NB4 (cell line): ENCODE measurements around the gene DAB1.
"Not testable (repeated sequence)": the region's sequence is repeated elsewhere in the genome, so short reads cannot be mapped to it uniquely, and the experiment has no call there.

Experiments used
- DNase-seq: peaks from one replicate; pipeline ENCODE4 v3.0.0; 2010; ENCODE audit warnings: low read depth
- H3K4me3 ChIP-seq: one replicate; pipeline ENCODE4 v1.5.1; 2011; ENCODE audit warnings: mild to moderate bottlenecking, low read depth, low read length, moderate library complexity
- CTCF ChIP-seq: IDR thresholded peaks from one replicate; pipeline ENCODE4 v1.5.1; 2012; ENCODE audit warnings: low read depth, low read length
- MAX ChIP-seq: IDR thresholded peaks from 2 replicates; pipeline ENCODE4 v1.6.1; 2011; ENCODE audit warnings: low read depth, low read length
- MYC ChIP-seq: IDR thresholded peaks from 2 replicates; pipeline ENCODE4 v1.6.1; 2011; ENCODE audit warnings: low read depth, low read length
- POLR2A ChIP-seq: IDR thresholded peaks from 2 replicates; pipeline ENCODE4 v1.6.1; 2011; ENCODE audit warnings: mild to moderate bottlenecking; ENCODE audit not compliant: insufficient read length; ENCODE audit errors: extremely low read depth

Gene DAB1

GRCh38 chr1:57091642-57092041, 332.2 kb downstream of the DAB1 start:
- TF ChIP-seq CTCF = no peak
- TF ChIP-seq MAX = no peak
- TF ChIP-seq POLR2A = no peak
- no peak for TF ChIP-seq MYC
- no peak overlapping the region for H3K4me3 ChIP-seq
- no peak for DNase-seq

DNA sequence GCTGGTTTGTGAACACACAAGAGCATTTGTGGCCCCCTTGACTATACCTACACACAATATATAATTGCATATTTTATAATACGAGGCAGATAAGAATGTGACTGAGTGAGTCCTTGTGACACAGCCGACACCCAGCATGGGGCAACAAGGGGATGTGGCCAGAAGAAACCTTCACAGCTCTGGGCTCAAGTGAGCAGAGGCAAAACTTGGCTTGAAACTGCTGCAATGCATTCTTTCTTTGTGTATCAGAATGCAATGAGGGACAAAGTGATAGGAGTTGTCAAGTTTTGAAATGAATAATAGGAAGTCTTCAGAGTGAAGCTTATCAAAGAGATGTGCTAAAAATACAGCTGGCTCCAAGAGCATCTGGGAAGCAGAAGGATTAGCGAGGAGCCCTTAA, 334.0 kb downstream of the DAB1 start:
- TF ChIP-seq POLR2A (no peak), CTCF (no peak), MAX (no peak), MYC (no peak)
- no peak for DNase-seq
- H3K4me3 ChIP-seq = no peak overlapping the region

DNA sequence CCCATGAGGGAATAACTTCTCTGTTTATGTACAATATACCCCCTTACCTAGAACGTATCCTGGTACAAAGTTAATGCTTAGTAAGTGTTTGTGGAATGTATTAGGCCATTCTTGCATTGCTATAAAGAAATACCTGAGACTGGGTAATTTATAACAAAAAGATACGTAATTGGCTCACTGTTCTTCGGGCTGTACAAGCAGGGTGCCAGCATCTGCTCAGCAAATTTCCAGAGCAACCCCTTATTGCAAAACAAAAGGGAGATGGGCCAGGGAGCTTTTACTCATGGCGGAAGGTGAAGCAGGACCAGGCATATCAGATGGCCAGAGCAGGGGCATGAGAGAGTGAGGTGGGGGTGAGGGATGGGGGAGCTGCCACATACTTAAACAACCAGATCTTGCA, 334.6 kb downstream of the DAB1 start:
- TF ChIP-seq MYC (no peak), MAX (no peak), CTCF (no peak), POLR2A (no peak)
- no peak for DNase-seq

GRCh38 chr1:57088653-57089052, 335.2 kb downstream of the DAB1 start:
- TF ChIP-seq MAX = no peak
- DNase-seq = no peak
- H3K4me3 ChIP-seq = no peak overlapping the region

More for the DNA sequence above, 334.6 kb downstream of the DAB1 start:
- no peak overlapping the region for H3K4me3 ChIP-seq

DNA sequence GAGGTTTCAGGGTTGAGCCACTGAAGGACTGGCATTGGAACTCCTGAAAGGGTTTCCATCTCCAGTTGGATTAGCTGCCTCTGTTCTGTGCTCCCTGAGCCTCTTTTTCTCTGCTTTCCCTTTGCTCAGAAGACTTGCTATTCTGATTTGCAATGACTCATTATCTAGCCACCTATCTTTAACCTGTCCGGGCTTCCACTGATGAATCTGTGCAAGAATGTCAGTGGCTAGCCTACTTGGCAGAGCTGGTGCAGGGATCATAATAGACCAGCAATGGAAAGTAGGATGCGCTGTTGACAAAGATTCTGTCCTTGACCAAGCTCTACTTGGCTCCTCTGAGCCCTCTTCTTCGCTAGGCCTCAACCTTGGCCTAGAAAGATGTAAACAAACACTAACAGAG, 336.2 kb downstream of the DAB1 start:
- H3K4me3 ChIP-seq, DNase-seq: not testable (repeated sequence)

DNA sequence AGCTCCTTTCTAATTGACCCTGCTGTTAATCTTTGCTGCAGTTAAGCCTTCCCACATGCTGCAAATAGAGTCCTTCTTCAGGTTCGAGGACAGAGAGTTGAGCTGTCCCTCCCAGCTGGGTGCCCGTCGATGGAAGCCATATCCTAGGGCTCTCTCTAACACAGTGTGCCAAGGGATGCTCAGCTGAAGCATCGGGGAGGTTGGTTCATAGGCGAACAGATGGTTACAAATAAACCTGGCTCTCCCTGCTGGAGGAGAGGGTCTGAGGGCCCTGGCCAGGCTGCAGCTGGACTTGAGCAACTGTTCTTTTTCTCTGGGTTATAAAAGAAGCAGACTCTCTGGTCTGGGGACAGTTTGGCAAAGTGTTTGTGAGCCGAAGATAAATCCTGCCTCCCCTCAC, 337.7 kb downstream of the DAB1 start:
- H3K4me3 ChIP-seq = no peak overlapping the region
- no peak for TF ChIP-seq MYC
- no peak for TF ChIP-seq CTCF
- no peak for TF ChIP-seq MAX
- no peak for TF ChIP-seq POLR2A
- DNase-seq = no peak

- TF ChIP-seq MYC = no peak
- no peak for TF ChIP-seq MAX
- no peak for TF ChIP-seq CTCF
- TF ChIP-seq POLR2A = no peak
- DNase-seq = no peak
- no peak overlapping the region for H3K4me3 ChIP-seq
Measured at GRCh38 chr1:57084701-57085100, 339.2 kb downstream of the DAB1 start.
